HG02763 (cell line): ENCODE measurements around the gene ANLN.
A peak's percentile ranks its signal among the peaks of the same experiment; 100 is the strongest.

Source experiments
- ATAC-seq: cut with Tn5 transposase; IDR thresholded peaks from one replicate; pipeline ENCODE4 v1.9.1; 2021; ENCODE audit warnings: mild to moderate bottlenecking, moderate library complexity; ENCODE audit not compliant: unreplicated experiment

ANLN gene, protein sequence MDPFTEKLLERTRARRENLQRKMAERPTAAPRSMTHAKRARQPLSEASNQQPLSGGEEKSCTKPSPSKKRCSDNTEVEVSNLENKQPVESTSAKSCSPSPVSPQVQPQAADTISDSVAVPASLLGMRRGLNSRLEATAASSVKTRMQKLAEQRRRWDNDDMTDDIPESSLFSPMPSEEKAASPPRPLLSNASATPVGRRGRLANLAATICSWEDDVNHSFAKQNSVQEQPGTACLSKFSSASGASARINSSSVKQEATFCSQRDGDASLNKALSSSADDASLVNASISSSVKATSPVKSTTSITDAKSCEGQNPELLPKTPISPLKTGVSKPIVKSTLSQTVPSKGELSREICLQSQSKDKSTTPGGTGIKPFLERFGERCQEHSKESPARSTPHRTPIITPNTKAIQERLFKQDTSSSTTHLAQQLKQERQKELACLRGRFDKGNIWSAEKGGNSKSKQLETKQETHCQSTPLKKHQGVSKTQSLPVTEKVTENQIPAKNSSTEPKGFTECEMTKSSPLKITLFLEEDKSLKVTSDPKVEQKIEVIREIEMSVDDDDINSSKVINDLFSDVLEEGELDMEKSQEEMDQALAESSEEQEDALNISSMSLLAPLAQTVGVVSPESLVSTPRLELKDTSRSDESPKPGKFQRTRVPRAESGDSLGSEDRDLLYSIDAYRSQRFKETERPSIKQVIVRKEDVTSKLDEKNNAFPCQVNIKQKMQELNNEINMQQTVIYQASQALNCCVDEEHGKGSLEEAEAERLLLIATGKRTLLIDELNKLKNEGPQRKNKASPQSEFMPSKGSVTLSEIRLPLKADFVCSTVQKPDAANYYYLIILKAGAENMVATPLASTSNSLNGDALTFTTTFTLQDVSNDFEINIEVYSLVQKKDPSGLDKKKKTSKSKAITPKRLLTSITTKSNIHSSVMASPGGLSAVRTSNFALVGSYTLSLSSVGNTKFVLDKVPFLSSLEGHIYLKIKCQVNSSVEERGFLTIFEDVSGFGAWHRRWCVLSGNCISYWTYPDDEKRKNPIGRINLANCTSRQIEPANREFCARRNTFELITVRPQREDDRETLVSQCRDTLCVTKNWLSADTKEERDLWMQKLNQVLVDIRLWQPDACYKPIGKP

DNA sequence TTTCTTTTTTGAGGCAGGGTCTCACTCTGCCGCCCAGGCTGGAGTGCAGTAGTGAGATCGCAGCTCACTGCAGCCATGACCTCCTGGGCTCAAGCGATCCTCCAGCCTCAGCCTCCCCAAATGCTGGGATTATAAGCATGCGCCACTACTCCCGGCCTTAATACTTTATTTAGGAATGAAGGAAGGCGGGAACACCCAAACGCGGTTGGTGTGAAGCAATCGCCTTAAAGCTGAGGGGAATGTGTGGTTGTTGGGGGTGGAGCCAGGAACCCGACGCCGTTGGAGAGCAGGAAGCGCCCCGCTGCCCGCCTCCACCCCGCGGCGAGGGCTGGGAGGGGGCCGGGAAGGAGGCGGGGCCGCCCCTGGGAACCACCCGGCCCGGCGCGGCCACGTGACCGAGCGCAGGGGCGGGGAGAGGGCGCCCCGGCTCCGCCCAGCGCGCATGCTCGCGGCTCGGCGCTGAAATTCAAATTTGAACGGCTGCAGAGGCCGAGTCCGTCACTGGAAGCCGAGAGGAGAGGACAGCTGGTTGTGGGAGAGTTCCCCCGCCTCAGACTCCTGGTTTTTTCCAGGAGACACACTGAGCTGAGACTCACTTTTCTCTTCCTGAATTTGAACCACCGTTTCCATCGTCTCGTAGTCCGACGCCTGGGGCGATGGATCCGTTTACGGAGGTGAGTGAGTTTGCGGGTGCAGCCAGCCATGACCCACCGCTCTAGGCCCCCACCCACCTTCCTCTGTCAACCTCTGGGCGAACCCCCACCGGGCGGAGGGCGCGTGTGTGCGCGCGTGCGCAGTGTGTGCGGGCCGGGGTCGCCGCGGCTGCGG is at the start of gene ANLN:
Gene ANLN (plus strand): TSS at position 492 of the 828 bp plus-strand sequence. CDS start 165 bp downstream, at position 657.
- peak; percentile 82 for ATAC-seq

DNA sequence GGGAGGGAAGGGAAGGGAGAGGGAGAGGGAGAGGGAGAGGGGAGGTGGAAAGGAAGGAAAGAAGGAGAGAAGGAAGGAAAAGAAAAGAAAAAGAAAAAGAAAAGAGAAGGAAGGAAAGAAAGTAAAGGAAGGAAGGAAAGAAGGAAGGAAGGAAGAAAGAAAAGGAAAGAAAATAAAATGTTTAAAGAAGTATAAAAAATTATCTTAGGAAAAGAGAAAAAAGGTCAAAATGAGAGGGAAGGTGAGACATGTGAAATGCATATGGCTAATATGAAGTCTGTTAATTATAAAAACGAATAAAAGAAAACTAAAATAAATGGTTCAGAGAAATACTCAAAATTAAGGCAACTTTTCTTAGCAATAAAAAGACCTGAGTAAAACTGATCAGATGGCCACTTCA is 46.1 kb upstream of the ANLN start:
- ATAC-seq, result no peak

DNA sequence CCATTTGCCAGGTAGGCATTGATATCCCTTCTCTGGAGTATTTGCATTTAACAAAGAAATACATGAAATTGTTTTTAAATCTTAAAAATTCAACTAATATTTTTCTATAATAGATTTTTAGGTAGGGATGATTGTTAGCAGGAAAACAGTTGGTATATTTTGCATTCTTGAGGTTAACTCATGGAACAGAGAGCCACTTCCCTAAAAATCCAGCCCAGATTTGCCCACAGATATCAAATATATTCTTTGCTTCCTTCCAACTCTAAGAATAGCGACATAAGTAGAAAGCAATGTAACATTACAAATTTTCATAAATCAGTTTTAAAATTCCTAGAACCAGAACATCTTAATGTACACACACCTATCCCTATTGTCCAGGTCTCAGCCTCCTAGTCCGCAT is 45.0 kb upstream of the ANLN start:
- ATAC-seq, result no peak

DNA sequence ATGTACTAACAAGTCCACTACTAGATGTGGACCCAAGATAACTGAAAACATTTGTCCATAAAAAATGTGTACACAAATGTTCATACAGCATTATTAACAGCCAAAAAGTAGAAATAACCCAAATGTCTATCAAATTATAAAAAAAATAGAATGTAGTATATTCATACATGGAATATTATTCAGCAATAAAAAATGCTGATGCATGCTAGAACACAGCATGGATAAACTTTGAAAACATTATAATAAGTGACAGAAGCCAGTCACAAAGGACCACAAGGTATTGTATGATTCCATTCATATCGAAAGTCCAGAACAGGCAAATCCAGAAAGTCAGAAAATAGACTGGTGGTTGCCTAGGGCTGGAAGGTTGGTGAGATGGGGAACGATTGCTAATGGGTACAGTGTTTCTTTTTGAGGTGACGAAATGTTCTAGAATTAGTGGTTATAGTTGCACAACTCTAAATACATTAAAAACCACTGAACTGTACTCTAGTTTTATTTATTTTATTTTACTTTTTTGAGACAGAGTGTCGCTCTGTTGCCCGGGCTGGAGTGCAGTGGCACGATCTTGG is 43.3 kb upstream of the ANLN start:
- no peak for ATAC-seq

DNA sequence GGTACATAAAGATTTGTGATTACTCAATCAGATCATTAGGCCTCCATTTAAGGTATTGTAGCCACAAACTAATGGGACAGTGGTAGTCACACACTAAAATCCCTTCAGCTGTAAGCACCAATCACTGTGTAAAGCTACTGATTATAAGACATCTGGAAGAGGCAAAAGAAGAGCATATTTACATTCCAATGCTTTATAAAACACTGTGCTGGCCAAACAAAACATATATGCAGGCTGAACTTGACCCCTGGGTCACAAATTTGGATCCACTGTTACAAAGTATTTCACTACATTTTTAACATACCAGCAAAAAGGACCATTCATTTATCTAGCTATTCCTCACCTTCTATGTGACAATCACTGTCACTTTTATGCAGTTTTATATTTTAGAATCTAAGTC is 41.4 kb upstream of the ANLN start:
- ATAC-seq, result no peak

DNA sequence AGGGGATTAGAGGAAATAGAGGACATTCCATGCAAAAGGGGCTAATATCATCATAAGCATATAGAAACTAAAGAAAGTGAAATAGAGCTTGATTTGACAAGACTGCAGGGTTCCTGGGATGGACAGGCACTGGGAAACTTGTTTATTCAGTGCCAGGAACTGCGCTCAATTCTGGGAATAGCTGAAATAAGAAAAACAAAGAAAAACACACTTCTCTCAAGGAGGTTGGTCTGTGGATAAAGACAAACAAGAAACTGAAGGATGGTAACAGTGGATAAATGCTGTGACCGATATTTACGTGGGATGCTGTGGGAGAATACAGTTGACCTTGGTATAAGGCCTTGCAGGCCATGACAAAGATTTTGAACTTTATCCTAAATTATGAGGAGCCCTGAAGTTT is 40.9 kb upstream of the ANLN start:
- ATAC-seq, result no peak

DNA sequence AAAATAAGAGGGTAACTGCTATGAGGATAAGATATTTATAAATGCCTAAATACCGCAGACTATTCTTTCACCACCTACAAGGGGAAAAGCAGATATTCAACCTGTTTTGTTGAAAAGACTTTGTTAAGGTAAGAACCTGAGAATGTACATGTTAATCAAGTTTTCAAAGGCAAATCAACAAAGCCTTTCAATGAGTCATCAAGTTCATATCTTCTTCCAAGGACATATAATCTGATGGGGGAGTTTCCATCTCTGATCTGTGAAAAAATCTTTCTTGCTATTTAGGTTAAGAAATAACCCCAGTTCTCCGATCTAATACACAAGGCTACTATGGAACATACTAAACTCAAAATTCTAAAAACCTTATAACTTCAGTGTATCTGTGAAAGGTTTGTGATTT is 40.0 kb upstream of the ANLN start:
- ATAC-seq, result no peak

DNA sequence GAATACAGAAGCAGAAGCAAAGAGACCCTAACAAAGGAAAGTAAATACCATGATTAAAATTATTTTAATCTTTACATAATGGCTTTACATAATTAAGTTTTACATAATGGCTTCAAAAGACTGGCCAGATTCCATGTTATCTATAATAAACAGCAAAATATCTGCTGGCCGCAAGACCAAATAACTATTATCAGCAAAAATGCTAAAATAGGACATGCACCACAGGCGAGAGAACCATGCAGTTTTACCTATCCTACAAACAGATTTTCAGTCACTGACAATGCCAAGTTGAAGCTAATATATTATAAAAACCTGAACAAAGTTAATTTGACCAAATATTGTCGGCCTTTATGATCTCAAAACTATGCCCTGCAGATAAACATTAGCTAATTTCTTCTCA is 34.2 kb upstream of the ANLN start:
- no peak for ATAC-seq

DNA sequence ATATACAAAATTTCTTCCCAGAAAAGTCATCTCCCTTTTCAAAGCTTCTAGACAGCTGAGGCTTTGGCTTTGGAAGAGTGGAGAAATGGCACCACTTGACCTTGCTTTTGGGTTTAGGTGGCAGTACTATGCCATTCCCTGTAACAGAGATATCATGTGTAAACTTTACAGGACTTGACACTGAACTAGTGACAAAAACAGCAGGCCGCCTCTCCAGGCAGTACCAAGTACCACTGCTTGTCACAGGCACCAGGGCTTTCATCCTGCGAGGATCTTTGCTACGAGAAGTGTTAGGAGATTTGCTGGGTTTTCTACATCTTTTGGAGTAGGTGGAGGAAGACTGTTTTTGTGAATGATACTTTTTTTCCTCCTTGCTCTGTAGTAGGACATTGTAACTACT is 32.6 kb upstream of the ANLN start:
- ATAC-seq, result no peak

DNA sequence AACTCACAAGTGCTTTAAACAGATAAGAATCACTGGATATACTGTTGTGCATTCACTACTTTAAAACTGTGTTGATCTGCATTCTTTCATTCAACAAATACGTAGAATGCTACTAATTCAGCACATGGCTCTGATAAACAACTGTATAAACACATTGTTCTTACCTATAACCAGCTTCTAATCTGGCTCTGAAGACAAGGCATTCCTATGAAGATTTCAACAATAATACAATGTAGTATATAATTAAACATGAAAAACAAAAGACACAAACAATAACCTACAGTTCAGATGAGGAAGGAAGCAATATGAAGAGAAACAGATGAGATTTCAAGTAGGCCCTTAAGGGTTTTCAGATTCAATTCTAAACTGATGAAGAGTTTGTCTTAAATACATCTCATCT is 31.1 kb upstream of the ANLN start:
- no peak for ATAC-seq

DNA sequence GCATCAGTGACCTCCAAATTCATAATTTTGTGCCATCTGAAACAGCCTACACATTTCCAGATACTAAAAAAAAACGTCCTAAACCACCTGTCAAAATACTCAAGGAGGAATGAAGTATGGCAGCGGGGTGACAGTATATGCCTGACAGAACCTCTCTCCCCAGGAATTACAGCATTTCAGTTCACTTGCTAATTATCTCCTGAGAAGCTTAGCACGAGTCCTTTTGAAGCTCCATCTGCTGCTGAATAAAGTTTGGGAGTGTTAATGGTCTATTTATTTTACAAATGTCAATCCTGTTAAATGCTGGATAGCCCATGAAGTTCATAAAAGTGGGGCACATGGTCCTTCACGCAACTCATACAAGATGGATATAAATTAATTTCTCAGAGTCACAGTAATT is 29.4 kb upstream of the ANLN start:
- ATAC-seq, result no peak

DNA sequence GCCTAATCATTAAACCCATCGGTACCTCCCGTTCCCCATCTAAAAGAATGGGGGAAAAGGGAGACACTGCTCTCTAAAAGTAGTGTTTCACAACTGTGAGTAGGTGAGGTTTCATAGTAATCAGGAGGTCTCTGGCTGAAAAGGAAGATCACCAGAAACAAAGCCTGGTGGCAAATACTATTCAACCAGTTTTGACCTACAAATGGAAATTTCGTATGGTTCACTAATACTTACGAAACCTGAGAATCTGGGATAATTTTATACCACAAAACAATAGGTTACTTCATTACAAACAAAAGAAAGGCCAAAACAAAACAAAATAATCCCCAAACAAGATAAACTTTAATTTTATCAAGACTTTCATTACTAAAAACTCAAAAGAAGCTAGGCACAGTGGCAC is 28.4 kb upstream of the ANLN start:
- ATAC-seq, result no peak

DNA sequence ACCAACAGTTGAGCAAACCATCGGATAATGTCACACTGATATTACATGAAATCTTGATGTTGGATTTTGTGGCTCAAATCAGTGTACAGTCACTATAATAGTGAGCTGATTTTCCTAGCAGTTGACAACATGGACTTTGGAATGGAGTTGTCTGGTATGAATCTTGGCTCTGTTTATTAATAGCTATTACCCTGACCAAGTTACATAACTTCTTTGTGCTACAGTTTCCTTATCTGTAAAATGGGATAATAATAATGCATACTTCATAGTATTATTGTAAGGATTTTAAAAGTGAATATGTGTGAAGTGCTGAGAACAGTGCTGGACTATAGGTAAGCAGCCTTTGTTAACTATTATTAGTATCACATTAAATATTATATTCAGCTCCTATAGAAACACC is 26.1 kb upstream of the ANLN start:
- no peak for ATAC-seq

DNA sequence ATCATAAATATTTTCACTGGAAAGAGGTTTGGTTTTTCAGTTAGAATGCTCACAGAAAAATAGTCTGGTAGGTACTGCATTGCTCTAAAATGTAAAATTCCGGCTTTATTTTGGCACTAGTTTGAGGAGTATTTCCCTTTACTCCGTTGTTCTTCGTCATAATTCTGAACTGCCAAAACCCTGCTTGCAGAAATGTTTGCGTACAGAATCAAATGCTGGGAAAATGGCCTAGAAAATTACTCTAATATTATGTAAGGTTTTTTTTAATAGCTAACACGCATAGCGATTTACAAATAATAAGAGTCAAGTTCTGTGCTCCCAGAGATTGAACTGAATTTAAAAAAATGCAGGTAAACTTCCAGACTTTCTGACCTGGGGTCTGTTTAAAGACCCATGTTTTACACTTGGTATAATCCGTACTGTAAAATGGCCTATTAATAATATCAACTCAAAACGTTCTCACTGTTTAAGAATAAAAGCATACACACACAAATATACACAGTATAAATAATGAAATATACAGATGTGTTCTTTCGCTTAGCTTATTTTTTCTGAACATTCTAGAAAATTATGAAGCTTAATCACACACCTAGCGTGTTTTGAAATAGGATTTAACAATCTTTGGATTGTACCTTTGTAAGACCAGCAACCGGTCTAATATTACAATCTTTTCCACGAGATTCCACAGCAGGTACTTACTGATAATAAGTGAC is 23.5 kb upstream of the ANLN start:
- ATAC-seq, result no peak

DNA sequence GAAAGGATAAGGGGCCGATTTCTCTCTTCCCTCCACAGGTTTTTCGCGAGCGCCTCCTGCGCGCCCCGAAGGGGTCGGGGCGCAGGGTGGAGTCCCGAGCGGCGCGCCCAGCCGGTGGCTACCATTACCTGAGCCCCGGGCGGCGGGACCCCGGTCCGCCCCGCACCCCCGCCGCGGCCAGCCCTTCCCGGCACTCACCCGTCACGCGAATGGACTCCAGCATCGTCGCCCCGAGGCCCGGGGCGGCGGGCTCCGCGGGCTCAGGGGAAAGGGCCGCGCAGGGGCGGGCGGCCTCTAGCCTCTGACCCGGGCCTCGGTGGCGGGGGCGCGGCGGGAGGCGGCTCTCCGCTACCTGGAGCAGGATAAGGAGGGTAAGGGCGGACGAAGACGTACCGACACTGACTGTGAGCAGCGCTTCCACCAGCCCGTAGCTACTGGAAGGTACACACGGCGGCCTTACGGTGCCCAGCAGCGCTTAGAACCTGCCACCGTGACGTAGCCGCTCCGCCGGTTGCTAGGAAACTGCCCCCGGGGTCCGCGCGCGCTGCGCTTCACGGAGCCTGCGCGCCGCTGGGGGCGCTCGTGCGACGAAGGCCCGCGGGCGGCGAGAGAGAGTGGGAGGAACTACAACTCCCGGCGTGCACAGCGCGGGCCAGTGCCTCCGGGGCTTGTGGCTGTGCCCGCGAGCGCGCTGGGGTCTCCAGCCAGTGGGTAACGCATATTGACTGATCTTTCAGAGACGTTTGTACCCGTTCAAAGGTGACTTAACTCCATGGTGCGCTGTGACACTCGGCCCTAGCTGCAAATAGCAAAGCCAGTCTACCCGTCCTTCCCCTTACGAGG is 22.7 kb upstream of the ANLN start:
- peak; percentile 97 for ATAC-seq

DNA sequence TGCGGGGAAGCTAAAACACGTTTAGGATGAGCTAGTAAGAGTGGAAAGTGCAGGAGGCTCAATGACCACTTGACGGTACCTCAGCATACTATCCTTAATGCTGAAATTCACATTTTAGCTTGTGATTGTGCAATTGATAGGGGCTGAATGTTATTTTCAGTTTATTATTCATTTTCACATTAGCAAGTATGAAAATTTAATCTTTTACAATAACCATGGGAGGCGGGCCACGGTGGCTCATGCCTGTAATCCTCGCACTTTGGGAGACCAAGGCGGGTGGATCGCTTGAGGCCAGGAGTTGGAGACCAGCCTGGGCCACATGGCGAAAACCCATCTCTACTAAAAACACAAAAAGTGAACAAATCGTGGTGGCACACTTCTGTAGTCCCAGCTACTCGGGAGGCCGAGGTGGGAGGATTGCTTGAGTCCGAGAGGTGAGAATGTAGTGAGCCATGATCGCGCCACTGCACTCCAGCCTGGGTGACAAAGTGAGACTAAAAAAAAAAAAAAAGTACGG is 22.0 kb upstream of the ANLN start:
- ATAC-seq, result no peak

DNA sequence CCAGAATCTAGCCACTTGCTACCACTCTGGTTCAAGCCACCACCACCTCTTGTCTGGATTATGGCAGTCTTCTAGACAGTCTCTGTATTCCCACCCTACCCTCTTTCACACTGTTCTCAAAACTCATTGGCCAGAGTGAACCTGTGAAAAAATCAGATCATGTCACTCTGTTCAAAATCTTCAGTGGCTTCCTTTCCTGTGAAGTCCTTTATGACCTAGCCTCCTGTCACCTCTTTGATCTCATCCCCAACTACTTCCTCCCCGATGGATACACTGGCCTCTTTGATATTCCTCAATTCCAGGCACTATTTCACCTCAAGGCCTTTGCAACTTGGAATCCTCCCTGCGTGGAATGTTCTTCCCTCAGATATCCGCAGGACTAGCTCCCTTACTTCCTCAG is 21.2 kb upstream of the ANLN start:
- no peak for ATAC-seq

DNA sequence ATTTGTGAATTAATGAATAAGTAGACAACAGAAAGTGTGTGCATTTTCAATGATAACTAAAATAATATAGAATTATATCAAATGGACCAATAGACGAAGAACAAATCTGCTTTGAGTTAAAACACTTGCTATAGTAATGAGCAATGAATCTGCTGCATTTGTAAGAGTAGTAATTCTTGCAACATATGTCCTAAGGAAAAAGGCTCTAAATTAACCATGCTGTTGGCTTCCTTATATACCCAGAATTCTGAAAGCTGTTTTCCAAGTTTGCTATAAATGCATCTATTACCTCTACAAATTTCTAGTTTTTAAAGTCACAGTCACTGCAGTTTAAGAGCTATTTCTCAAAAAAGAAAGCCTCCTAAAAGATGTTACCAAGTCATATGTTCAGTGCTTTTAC is 20.5 kb upstream of the ANLN start:
- ATAC-seq, result no peak

DNA sequence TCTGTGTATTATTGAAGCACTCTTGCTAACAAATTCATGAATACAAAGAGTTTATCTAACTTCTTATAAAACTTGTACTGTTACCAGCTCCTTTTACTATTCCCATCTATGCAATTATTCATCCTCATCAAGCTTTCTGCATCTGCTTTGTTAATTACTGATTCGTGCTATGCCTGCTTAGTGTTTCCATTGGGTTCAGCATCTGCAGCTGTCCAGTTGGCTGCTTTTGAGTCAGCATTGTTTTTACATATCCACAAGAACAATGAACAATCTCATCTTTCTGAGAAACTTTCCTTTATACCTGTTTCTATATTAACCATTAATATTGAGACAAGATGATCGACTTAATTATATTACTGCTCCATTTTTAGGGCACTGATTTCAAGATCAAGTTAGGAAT is 19.6 kb upstream of the ANLN start:
- ATAC-seq, result no peak
